Body of pancreas (tissue), 4 donors: ENCODE measurements around the gene ADORA2B.

Experiments used
- CTCF ChIP-seq, 7 experiments: fragments of 450-650 bp in 4 of 7; fragments of 200-600 bp in 3 of 7; sonication (generic) in 3 of 7; IDR thresholded peaks; one replicate each; pipeline ENCODE4 v1.5.1; 2016 to 2019; ENCODE audit warnings: antibody characterized with exemption in 7 of 7
- POLR2A ChIP-seq, 3 donors: fragments of 450-650 bp; IDR thresholded peaks; one replicate each; pipeline ENCODE4 v1.6.1; 2016; ENCODE audit warnings: antibody characterized with exemption in 3 of 3, mild to moderate bottlenecking in 2 of 3

DNA sequence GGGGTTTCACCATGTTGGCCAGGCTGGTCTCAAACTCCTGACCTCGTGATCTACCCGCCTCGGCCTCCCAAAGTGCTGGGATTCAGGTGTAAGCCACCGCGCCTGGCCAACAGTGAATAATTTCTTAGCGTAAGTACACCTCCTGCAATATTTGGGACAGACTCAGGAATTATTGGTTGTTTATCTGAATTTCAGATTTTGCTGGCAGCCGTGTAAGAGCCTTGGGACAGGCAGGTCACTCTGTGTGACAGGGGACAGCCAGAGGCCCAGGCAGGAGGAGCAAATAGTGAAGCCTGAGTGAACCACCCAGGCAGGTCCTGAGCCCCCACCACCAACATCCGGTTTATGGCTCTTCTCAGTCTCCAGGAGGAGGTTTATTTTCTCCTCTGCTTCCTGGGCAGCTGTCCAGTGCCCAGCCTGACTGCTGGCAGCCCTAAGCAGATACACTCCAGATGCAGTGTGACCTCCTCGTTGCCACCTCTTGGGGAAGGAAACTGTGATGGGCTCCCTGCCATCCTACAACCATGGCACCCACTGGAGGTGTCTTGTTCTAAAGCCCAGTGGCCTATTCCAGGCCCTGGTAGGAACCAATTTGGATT is 26.2 kb upstream of the ADORA2B start:
- no peak for TF ChIP-seq CTCF (IDR thresholded peaks at IDR 0.05)
- TF ChIP-seq POLR2A (IDR thresholded peaks at IDR 0.05): no peak
